Putamen (tissue), 1 donor: ENCODE measurements around the gene LUZP2.

ENCODE experiments used
- DNase-seq: peaks from one replicate; pipeline ENCODE4 v3.0.0-alpha.2; 2016; ENCODE audit warnings: low spot score

LUZP2 gene

DNA sequence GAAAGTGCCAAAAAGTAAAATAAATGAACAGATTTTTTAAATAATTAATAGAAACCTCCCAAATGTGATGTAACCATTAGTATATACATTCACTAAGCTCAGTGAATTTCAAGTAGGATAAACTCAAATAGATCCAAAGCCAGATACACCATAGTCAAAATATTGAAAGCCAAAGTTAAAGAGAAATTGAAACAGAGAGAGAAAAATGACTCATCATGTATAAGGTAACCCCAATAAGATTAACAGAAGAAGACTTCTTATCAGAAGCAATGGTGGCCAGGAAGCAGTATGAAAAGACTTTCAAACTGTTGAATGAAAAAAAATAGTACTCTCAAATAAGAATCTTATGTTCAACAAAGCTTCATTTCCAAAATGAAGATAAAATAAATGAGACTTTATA, 70.5 kb downstream of the LUZP2 start:
- no peak for DNase-seq

GRCh38 chr11:24572376-24572775, 75.5 kb downstream of the LUZP2 start:
- no peak for DNase-seq

- no peak for DNase-seq
Observed at GRCh38 chr11:24574461-24574860, 77.6 kb downstream of the LUZP2 start.

DNA sequence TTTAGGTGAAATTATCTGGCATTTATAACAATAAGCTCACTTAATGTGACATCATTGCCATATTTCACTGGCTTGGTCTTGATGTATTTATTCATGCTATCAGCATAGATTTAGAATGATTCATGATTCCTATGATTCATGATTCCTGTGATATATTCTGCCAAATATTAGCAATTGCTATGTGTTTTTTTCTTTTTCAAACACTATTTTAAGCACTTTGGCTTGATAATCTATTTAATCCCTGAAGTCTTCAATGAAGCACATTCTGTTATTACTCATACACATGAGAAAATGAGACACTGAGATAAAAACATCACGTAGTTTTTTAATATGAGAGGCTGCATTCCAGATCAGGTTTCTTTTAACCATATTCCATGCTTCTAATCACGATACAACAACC, 78.5 kb downstream of the LUZP2 start:
- DNase-seq: no peak

DNA sequence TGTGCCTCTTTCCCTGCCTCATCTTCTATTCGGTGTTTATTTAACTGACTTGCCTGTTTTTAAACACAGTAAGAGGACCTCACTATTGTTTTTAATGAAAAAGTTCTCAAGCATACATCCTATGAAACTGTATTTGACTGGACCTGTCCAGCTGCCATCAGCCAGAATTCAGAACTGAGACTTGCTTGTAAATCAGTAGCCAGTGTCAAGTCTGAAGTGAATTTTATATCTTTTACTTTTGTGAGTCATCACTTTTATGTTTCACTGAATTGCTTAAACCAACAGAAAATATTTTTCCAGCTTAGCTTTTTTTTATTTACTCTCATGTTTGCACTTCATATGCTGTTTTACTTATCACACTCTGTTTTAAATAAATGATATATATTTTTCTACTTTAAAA, 88.3 kb downstream of the LUZP2 start:
- no peak for DNase-seq

- no peak for DNase-seq
Observed at GRCh38 chr11:24587635-24588034, 90.8 kb downstream of the LUZP2 start.

DNA sequence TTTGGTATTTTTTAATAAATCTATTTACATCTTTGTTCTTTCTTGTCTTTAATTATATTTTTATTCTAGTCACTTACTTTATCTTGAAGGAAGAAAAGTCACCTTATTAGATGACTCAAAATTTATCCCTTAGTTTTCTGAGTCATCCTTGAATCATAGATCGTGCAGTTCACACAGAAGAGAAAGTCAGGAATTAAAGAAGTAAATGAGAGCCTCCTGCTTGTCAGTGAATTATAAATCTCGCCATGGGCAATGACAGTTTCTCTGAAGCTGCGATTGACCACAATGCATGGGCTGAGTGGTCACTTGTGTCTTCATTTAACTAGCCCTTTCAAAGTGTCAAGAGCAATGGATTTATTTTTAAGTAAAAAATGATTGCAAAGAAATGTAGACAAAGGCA, 91.2 kb downstream of the LUZP2 start:
- peak; percentile 7 for DNase-seq

DNA sequence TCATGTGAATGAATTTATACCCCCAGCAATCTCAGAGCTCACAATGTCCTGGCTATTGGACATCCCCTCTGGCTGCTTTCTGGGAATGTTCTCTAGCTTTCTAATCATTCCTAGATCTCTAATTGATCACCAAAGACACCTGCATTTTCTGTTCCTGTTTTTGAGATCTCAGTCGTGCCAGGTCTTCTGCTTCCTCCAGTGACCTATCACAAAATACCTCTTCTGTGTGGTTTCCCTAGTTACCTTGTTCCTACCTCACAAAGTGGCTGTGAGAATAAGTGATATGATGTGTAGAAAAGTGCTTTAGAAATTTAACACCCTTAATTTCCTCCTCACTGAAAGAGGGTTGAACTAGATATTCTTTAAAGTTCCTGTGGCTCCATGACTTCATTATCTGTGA, 92.2 kb downstream of the LUZP2 start:
- no peak for DNase-seq

DNA sequence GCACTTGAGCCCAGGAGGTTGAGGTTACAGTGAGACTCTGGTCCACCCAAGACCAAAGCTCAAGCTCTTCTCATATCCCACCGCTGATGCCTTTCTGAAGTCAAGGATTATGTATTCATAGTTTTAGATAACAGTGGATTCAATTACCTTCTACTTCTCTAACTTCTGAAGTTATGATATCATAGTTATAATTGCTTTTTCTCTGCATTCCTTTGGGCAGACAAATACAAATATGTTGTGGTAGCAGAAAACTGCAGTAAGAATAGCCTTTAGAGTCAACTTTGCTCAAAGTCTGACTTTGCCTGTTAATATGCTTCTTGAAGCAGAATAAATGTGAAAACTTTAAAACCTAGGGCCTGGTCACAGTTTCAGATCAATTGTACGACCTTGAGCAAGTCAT, 94.4 kb downstream of the LUZP2 start:
- no peak for DNase-seq

- DNase-seq: no peak
Observed at GRCh38 chr11:24592360-24592759, 95.5 kb downstream of the LUZP2 start.

DNA sequence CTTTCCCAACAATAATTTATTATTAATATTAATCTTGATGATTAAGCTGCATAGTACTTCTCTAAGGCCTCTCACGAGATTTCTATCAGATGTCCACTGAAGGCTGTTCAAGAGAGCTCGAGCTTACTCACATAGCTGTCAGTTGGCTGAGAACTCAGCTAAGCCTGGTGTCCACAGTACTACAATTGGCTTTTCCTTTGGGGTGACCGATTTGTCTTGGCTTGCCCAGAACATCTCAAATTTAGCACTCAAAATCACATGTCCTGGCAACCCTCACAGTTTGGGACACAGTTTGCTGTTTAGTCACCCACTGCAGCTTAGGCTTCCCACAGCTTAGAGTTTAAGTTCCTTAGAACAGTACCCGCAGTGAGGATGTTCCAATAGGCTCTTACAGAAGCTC, 96.5 kb downstream of the LUZP2 start:
- no peak for DNase-seq

DNA sequence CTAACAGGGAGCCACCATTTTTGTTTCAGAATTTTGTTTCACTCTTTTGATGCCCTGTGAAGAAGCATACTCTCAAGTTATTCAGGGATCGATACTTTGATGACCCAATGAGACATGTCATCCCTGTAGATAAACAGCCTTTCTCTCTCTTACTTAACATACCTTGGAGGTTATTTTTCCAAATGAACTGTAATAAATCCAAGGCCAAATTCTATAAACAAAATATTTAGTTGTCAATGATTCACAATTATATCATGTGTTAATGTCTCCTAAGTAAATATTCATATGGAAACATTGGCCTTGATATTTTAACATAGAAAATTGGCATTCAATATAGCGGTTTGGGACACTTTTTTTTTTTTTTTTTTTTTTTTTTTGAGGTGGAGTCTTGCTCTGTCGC, 97.5 kb downstream of the LUZP2 start:
- no peak for DNase-seq

- DNase-seq: no peak
Observed at GRCh38 chr11:24598641-24599040, 101.8 kb downstream of the LUZP2 start.

- no peak for DNase-seq
Observed at GRCh38 chr11:24609192-24610119, 112.6 kb downstream of the LUZP2 start.

GRCh38 chr11:24615451-24616160, 118.8 kb downstream of the LUZP2 start:
- no peak for DNase-seq

- no peak for DNase-seq
Observed at GRCh38 chr11:24617856-24618255, 121.0 kb downstream of the LUZP2 start.

DNA sequence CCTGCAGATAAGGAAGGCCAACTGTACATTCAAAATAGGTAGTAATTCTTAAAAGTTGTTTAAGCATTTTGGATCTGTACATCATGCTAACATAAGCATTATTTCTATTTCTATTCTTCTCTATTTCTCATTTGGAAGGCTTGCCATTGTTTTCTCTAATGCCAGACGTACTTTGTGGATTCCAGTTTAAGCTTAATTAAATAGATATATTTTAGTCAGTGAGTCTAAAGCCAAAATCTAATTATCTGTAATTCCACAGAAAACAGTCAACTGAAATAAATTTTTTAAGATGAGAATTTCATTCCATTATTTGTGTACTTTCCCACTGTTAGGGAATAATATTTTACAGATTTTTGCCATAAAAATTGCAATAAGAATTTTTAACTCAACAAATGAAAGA, 123.0 kb downstream of the LUZP2 start:
- DNase-seq: no peak

DNA sequence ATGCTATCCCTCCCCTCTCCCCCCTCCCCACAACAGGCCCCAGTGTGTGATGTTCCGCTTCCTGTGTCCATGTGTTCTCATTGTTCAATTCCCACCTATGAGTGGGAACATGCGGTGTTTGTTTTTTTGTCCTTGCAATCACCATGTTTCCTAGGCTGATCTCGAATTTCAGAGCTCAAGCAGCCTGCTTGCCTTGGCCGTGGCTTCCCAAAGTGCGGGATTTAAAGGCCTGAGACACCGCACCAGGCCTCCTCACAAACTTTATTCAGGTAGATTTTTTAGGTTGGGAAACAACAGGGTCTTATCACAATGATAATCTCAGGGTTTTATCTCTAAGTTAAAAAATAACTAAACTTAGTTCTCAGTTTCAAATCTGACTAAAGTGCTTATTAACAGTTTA, 125.4 kb downstream of the LUZP2 start:
- no peak for DNase-seq

GRCh38 chr11:24623121-24623520, 126.3 kb downstream of the LUZP2 start:
- no peak for DNase-seq

- DNase-seq: no peak
Observed at GRCh38 chr11:24624432-24624831, 127.6 kb downstream of the LUZP2 start.

DNA sequence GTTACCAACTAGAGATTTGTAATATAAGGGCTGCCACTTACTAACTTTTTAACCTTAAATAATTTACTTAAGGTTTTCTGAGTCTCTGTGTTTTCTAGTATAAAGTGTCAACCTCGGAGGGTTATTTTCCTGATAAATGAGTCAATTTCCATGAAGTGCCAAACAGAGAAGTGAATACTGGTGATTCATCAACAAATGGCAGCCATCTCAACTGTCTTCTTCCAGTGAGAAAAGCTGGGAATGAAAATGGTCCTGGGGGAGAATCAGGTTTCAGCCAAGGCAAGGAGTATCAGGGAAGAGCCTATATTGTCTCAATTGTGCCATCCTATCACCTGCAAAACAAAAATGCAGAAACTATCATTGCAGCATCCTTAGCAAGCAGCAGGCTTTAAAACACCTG, 129.1 kb downstream of the LUZP2 start:
- no peak for DNase-seq

- DNase-seq: no peak
Observed at GRCh38 chr11:24628224-24628776, 131.4 kb downstream of the LUZP2 start.

DNA sequence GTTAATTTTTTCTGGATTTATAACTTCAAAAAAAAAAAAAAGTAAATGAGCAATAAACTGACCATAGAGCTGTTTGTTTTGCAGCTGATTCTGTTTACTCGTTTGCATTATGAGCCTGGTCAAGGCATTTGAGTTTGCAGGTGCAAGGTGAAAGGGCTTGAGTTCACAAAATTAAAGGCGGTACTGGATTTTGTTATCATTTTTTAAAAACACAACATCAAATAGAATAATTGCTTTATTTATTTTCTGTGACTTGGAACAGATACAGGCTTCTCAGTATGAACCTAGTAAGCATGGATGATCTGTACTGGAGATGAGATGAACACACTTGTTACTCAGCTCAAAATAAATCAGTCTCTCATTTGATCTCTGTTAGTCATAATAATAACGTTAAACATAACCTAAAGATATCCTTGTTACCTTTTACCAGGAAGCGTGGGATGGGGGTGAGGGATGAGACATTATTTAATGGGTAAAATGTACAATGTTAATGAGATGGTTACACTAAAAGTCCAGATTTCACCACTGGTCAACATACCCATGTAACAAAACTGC, 137.8 kb downstream of the LUZP2 start:
- DNase-seq: no peak
